A172 (cell line): ENCODE data around the gene FXYD5. TPM values are rescaled to one million over a fixed set of nuclear protein-coding genes. Genes with fewer than 3 reads are reported as not detected.
"Not testable (repeated sequence)": the region's sequence is repeated elsewhere in the genome, so short reads cannot be mapped to it uniquely, and the experiment has no call there.

Source experiments
- DNase-seq: peaks from one replicate; pipeline ENCODE4 v3.0.0-alpha.2; 2015; ENCODE audit warnings: low spot score
- total RNA-seq: library from RNA; depleted of rRNA; stranded (reverse); fragments of >200 nt; shearing (Covaris generic); gene quantifications from 2 replicates; pipeline ENCODE4 v1.2.3, GENCODE V29; 2014

Gene FXYD5
- total RNA-seq, 1 experiment from 2014 or later, result 93.9 TPM

DNA sequence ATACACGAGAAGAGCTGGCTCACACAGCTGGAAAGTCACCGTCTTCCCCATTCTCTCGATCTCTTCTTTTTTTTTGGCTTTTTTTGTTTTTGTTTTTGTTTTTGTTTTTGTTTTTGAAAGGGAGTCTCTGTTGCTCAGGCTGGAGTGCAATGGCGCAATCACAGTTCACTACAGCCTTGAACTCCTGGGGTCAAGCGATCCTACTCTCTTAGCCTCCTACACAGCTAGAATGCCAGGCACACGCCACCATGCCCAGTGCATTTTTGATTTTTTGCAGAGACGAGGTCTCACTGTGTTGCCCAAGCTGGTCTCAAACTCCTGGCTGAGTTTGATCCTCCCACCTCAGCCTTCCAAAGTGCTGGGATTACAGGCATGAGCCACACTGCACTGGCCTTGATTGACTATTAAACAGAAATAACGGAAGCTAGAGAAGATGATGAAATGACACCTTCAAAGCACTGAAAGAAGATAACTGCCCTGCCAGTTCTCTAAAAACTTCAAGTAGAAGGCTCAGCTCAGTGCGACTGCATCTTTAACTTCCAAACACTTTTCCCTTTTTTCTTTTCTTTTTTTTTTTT, 34.9 kb upstream of the FXYD5 start:
- no peak for DNase-seq

GRCh38 chr19:35120492-35120891, 34.0 kb upstream of the FXYD5 start:
- peak; percentile 76 for DNase-seq

DNA sequence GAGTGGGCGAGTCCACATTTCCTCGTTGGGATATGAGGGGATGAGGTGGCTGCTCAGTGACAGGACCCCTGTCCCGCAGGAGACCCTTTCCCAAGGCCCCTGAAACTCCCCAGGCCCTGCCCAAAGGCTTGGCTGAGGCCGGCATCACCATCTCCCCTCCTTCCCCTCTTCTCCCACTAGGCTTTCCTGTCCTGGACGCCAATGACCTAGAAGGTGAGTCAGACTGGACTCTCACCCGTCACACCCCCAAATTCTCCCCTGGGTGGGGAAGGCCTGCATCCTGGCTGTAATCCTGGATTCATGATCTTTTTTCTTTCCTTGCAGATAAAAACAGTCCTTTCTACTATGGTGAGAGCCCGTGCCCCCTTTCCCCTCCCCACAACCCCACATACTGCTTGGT, 33.6 kb upstream of the FXYD5 start:
- peak; percentile 52 for DNase-seq

GRCh38 chr19:35122687-35123551, 31.6 kb upstream of the FXYD5 start:
- no peak for DNase-seq

- no peak for DNase-seq
Measured at GRCh38 chr19:35123573-35123972, 31.0 kb upstream of the FXYD5 start.

DNA sequence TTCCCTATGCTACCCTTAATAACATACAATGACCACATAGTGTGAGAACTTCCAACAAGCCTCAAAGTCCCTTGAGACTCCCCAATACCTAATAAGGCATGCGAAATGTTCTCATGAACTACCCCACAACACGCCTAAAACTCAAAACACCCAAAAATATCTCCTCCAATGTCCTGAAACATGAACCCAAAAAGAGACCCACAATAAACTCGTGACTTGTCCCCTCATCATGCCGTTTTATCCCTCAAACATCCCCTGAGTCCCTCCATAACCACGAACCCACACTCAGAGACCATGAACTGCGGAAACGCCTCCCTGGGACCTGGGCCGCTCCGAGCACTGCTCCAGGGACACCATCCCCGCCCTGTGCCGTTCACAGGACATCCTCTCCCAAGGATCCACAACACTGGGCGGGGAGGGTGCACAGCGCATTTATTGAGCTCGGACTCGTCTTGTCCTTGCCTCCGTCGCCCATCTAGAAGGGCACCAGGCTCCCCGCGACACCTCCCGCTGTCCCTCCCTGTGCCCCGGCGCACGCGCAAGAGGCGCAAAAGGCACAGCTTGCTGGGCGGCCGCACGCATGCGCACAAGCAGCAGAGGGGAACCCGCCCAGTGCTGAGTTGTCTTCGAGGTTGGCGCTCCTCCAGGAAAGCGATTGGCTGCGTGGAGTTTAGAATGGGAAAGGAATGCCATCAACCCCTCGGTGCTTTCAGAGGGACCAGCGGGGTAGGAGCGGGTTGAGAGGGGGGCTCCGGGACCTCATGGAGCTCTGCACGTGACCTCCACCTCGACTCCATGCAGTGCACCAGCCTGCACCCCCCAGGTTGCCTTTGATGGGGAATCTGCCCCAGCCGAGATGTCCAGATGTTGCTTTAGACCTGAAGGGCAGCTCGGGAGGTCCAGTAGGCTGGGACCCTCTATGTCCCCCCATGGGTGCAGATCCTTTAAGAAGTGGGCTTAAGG, 30.2 kb upstream of the FXYD5 start:
- peak; percentile 84 for DNase-seq

DNA sequence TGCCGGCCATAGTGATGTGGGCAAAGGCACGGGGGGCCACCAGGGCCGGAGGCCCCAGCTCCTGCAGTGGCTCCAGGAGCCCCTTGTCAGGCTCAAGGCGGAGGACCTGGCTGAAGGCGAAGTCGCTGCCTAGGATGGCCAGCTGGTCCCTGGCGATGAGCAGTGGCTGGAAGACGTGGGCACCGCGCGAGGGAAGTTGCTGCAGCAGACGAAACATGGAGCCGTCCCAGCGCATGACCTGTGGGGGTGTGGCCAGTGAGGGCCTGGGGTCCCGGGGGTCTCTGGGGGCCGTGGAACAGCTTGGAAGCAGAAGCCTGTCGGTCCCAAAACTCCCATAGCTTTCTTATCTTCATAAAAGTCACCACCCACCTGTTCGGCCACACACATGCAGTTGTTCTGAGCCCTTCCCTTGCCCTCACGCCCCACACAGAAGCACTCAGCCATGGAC, 29.2 kb upstream of the FXYD5 start:
- no peak for DNase-seq

- no peak for DNase-seq
Measured at GRCh38 chr19:35125749-35126623, 28.5 kb upstream of the FXYD5 start.

GRCh38 chr19:35126624-35126959, 27.9 kb upstream of the FXYD5 start:
- DNase-seq, result no peak

DNA sequence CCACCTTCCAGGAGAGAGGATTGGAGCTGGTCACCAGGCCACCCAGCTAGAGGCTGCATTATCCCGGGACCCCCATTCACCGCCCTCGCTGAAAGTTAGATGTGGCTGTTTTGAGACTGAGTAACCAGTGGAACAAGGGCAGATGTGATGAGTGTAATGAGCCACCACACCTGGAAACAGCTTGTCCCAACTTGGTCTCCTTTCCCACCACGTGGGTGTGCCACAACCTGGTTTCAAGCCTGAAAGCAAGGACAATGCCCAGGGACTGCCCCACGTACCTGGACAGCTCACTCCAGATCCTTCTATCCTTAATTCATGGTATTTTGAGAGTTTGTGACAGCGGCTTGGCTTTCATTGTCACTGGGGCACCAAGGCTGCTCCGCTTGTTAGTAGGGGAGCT, 26.7 kb upstream of the FXYD5 start:
- DNase-seq, result no peak

DNA sequence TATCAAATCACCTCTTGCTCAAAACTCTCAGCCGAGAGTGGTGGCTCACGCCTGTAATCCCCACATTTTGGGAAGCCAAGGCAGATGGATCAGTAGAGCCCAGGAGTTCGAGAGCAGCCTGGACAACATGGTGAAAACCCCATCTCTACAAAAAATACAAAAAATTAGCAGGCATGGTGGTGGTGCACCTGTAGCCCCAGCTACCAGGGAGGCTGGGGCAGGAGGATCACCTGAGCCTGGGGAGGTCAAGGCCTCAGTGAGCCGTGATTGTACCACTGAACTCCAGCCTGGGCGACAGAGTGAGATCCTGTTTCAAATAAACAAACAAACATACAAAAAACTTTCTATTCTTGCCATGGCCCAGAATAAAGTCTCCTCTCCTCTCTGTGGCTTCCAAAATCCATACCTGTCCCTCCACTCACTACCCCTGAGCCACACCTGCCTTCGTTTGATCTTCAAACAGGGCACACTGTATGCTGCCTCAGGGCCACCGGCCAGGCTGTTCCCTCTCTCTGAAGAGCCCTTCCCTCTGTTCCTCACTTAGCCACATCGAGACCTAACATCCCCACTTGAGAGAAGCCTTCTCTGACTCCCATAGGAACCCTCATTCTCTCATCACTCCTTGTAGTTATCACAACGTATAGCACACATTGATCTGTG, 26.0 kb upstream of the FXYD5 start:
- DNase-seq, result no peak

- DNase-seq, result not testable (repeated sequence)
Measured at GRCh38 chr19:35129724-35130274, 24.7 kb upstream of the FXYD5 start.

DNA sequence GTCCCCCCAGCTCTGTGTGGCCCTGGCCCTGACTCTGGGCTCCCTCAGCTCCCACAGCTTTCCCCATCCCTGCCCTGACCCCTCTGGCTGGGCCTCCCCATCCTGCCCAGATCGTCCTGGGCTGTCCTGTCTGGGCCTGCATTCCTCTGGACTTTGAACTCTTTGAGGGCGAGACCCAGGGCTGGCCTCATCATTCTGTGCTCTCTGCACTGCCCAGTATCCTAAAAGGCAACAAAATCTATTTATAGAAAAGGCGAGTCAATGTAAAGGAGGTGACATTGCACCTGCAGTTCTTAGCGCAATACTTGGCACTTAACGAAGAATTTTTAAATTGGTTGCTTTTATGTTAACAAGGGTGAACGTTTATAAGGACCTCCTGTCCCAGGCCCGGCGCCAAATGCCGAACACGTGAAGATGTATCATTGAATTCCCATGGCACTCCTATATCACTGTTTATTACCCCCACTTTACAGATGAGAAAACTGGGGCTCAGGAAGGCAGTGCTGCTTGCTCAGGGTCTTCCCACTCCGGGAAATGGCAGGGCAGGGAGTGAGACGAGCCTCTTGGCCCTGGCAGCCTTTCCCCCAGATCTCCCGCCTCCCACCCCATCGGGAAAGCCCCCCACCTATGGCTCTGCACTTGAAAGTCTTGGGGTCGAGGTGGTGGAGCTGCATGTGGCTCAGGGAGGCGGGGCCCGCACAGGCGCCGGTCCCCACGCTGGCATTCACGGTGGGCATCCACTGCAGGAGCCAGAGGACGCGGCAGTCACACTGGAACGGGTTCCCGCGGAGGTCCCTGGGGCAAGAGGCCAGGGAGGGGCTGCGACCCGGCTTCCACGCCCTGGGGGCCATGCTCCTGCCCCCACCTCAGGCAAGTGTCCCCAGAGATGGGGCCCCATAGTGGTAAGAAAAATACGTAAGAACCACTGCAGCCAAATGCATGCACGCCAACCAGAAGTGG, 23.5 kb upstream of the FXYD5 start:
- DNase-seq, result no peak

GRCh38 chr19:35132254-35132653, 22.3 kb upstream of the FXYD5 start:
- no peak for DNase-seq

GRCh38 chr19:35133826-35134225, 20.7 kb upstream of the FXYD5 start:
- DNase-seq, result no peak

GRCh38 chr19:35134601-35135242, 19.8 kb upstream of the FXYD5 start, which contains the start of gene LGI4:
Gene LGI4, minus strand, starts transcription at chr19:35135059. Its CDS starts 379 bp downstream, at chr19:35134680.
- no peak for DNase-seq

DNA sequence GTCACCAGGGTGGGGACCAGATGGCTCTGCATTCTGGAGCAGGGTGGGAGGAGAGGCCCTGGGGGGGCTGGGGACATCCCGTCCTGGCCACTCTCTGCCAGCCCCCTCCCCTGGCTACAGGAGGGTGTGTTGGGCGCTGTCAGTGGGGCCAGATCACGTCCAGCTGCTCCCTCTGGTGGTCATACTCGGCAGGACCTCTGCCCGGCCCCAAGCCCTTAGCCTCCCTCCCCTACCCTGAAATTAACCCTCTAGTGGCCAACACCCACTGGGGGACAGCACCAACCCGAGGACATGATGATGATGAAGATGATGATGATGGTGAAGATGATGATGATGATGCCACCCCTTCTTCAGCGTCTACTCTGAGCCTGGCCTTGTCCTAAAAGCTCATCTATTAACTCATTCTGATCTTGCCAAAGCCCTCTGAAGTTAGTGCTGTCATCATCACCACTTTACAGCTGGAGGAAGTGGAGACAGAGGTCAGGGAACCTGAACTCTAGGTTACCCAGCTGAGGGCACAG, 19.1 kb upstream of the FXYD5 start:
- peak; percentile 60 for DNase-seq

GRCh38 chr19:35136231-35136630, 18.3 kb upstream of the FXYD5 start:
- DNase-seq, result no peak
